ENCODE measurements around the gene SPN. TPM values are rescaled to one million over a fixed set of nuclear protein-coding genes. Genes with fewer than 3 reads are reported as not detected.

Gene SPN
- total and polyA plus RNA-seq, 2 of the 4 experiments (the other 2 are of a cell fraction) = not detected

DNA sequence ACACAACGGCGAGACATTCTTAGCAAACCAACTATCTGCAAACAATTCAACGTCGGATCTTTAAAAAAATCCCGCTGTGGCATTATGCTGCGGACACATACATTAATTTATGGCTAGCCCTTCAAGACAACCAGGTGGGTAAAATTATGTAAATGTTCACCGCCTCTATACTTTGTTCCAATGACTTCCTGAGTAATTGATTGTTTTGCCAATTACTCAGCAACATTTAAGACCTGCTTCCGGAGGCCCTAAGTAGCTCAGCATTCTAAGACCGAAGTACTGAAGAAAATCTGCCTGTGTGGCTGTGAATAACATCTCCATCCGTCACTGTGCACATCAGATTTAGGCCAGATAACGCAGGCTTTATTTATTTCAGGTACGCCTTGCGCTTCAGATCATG lies 39.2 kb downstream of the SPN start:
- Histone ChIP-seq H4K5ac (ENCODE audit: low read depth, low read length) (no peak overlapping the region), H2AK9ac (replicated peaks; ENCODE audit: low read depth, low read length, poor library complexity) (no peak overlapping the region), H3K36me3 (ENCODE audit: control insufficient read depth, insufficient read depth, low read length) (no peaks in the 10 kb centered on the region), H2BK120ac (ENCODE audit: low read depth, low read length) (no peak overlapping the region), H3K18ac (ENCODE audit: low read depth, low read length) (no peak overlapping the region), H3K56ac (ENCODE audit: extremely low read depth, insufficient read depth, low read length) (no peak overlapping the region), H3K9ac (ENCODE audit: low read depth, low read length) (no peak overlapping the region), H3K4me3 (ENCODE audit: insufficient read depth, low read depth, low read length) (no peak overlapping the region), H2AFZ (replicated peaks; ENCODE audit: low read length, poor library complexity) (no peak overlapping the region), H3K4ac (ENCODE audit: low read depth, low read length) (no peak overlapping the region), H2BK5ac (ENCODE audit: low read depth, low read length, poor library complexity, severe bottlenecking) (no peak overlapping the region), H3K4me2 (ENCODE audit: low read depth, low read length) (no peak overlapping the region), H3K9me1 (ENCODE audit: insufficient read depth, low read length) (no peaks in the 10 kb centered on the region), H3K27me3 (ENCODE audit: control insufficient read depth, insufficient read depth, low read length) (peaks cover 10% of the 10 kb centered on the region; the same call in 1 of the 2 replicates), H4K91ac (ENCODE audit: insufficient read depth, low read depth, low read length) (no peak overlapping the region), H3K79me1 (ENCODE audit: low read depth in 1 of 2, low read length in 2 of 2) (no peaks in the 10 kb centered on the region), H4K20me1 (ENCODE audit: insufficient read depth, low read length) (no peaks in the 10 kb centered on the region), H2AK5ac (ENCODE audit: low read depth, low read length) (no peak overlapping the region), H2BK20ac (ENCODE audit: low read depth, low read length) (no peak overlapping the region), H4K8ac (ENCODE audit: low read depth in 2 of 2, low read length in 2 of 2) (no peak overlapping the region), H2BK15ac (ENCODE audit: low read depth, low read length) (no peak overlapping the region), H3K4me1 (ENCODE audit: control insufficient read depth, insufficient read depth, low read length) (no peaks in the 10 kb centered on the region), H3K23ac (ENCODE audit: low read depth, low read length) (no peak overlapping the region), H3K9me3 (ENCODE audit: control insufficient read depth, insufficient read depth, low read length) (no peaks in the 10 kb centered on the region), H3K14ac (replicated peaks; ENCODE audit: low read depth, low read length) (no peak overlapping the region), H3K27ac (ENCODE audit: insufficient read depth, low read length) (no peak overlapping the region)
- in situ Hi-C loops (cut with MboI; ENCODE audit: low sequenced_read_pairs) = no loop called here
- 100% methylated on average over 1 of the region's 13 CpGs; no CpG with 5 or more reads in 1 of the 2 experiments for WGBS, 2 experiments (ENCODE audit: extremely low coverage in 2 of 2, insufficient read length in 1 of 2)
- BruUV-seq (replicated peaks) = no TSS peak
- dilution Hi-C loops (cut with HindIII; ENCODE audit: low sequenced_read_pairs, unreplicated experiment) = no loop called here
- intact Hi-C loops (cut with micrococcal nuclease) = no loop called here
- no peak for ATAC-seq (ENCODE audit: low read depth)
- TF ChIP-seq POLR2A (IDR thresholded peaks at IDR 0.05; ENCODE audit: low read depth, low read length) (no peak), MAZ (IDR thresholded peaks at IDR 0.05; ENCODE audit: borderline replicate concordance, low read depth, low read length) (no peak), RCOR1 (IDR thresholded peaks at IDR 0.05; ENCODE audit: insufficient replicate concordance, low read length) (no peak)
- TF ChIP-seq, protein P1, sequence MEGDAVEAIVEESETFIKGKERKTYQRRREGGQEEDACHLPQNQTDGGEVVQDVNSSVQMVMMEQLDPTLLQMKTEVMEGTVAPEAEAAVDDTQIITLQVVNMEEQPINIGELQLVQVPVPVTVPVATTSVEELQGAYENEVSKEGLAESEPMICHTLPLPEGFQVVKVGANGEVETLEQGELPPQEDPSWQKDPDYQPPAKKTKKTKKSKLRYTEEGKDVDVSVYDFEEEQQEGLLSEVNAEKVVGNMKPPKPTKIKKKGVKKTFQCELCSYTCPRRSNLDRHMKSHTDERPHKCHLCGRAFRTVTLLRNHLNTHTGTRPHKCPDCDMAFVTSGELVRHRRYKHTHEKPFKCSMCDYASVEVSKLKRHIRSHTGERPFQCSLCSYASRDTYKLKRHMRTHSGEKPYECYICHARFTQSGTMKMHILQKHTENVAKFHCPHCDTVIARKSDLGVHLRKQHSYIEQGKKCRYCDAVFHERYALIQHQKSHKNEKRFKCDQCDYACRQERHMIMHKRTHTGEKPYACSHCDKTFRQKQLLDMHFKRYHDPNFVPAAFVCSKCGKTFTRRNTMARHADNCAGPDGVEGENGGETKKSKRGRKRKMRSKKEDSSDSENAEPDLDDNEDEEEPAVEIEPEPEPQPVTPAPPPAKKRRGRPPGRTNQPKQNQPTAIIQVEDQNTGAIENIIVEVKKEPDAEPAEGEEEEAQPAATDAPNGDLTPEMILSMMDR (conservative IDR thresholded peaks at IDR 0.05; ENCODE audit: low read depth, low read length) = no peak
- DNase-seq = no peak
- ChIA-PET POLR2A (ENCODE audit: unreplicated experiment) (no interaction called here), CTCF (interaction anchor here (0.6 kb wide), 1 partner anchor 373 kb away, joined by 3 read pairs; the partner anchor contains the start of gene PPP4C)

All from IMR-90 (cell line).